HCT116 (cell line): ENCODE measurements around the gene RAC2. TPM values are rescaled to one million over a fixed set of nuclear protein-coding genes. Genes with fewer than 3 reads are reported as not detected.

ENCODE experiments used
- ATAC-seq: fragments of 200-7000 bp; cut with Tn5 transposase; 2 replicates; pipeline ENCODE4 v1.9.1; 2020; ENCODE audit warnings: mild to moderate bottlenecking, moderate library complexity
- BruUV-seq: library from RNA; stranded (reverse); fragments of 400-500 nt; replicated peaks from 2 replicates; lab custom pipeline; 2021; lab: Mats Ljungman, UMichigan
- CTCF ChIA-PET: fragments of 300-600 bp; sonication (Branson Sonifier 250); formaldehyde crosslinking; loops from one replicate; lab custom pipeline; 2021; ENCODE audit warnings: antibody characterized with exemption; lab: Charles Lee
- POLR2A ChIA-PET: fragments of 300-600, 350-600 bp; sonication (Branson Sonifier 250); formaldehyde crosslinking; loops from one replicate; lab custom pipeline; 2021; ENCODE audit warnings: antibody characterized with exemption; lab: Charles Lee
- RAD21 ChIA-PET, 2 experiments: fragments of 300-600 bp; sonication (Branson Sonifier 250); formaldehyde crosslinking; loops; one replicate each; lab custom pipeline; 2023; ENCODE audit warnings: low total read pairs in 2 of 2; ENCODE audit not compliant: uncharacterized antibody in 2 of 2, unreplicated experiment in 2 of 2, low non-redundant PET in 1 of 2; lab: Charles Lee
- DNase-seq: peaks from one replicate; pipeline ENCODE4 v3.0.0-alpha.2; 2010; ENCODE audit warnings: low read depth, low spot score
- H2AFZ ChIP-seq: fragments of 200-600 bp; shearing (Covaris generic), sonication (generic); 2 replicates; pipeline ENCODE4 v1.6.1; 2017; ENCODE audit warnings: low read depth, mixed run types, mixed read lengths, antibody characterized with exemption, low read length; ENCODE audit not compliant: poor library complexity, severe bottlenecking
- H3K27ac ChIP-seq: 2 replicates; pipeline ENCODE4 v1.5.1; 2012; ENCODE audit warnings: low read depth, low read length
- H3K27me3 ChIP-seq: fragments of 200-600 bp; sonication (generic); 2 replicates; pipeline ENCODE4 v1.6.1; 2016; ENCODE audit warnings: mixed run types, low read length, mixed read lengths; ENCODE audit not compliant: insufficient read depth
- H3K36me3 ChIP-seq, 2 experiments: fragments of 200-500 bp in 1 of 2; fragments of 200-600 bp in 1 of 2; sonication (Bioruptor generic) in 1 of 2; sonication (generic) in 1 of 2; 2 replicates each; pipeline versions ENCODE4 v1.5.1 to v1.6.1; 2014 to 2016; ENCODE audit warnings: low read length in 2 of 2, inconsistent platforms in 1 of 2, mixed read lengths in 1 of 2, mixed run types in 1 of 2; ENCODE audit not compliant: insufficient read depth in 2 of 2, control insufficient read depth in 1 of 2
- H3K4me1 ChIP-seq, 2 experiments: fragments of 200-600 bp in 1 of 2; sonication (generic) in 1 of 2; 2 replicates each; pipeline versions ENCODE4 v1.5.1 to v1.6.1; 2012 to 2017; ENCODE audit warnings: low read length in 2 of 2, inconsistent platforms in 1 of 2, mild to moderate bottlenecking in 1 of 2, mixed read lengths in 1 of 2, mixed run types in 1 of 2, moderate library complexity in 1 of 2; ENCODE audit not compliant: insufficient read depth in 2 of 2, control insufficient read depth in 1 of 2
- H3K4me2 ChIP-seq: fragments of 200-600 bp; sonication (generic); 2 replicates; pipeline ENCODE4 v1.6.1; 2017; ENCODE audit warnings: mixed run types, low read length, mixed read lengths
- H3K4me3 ChIP-seq, 2 experiments: fragments of 200-600 bp in 1 of 2; sonication (generic) in 1 of 2; replicated peaks in 1 of 2; 2 replicates each; pipeline ENCODE4 v1.5.1; 2011 to 2016; ENCODE audit warnings: low read length in 2 of 2, control low read depth in 1 of 2, low read depth in 1 of 2, mild to moderate bottlenecking in 1 of 2, mixed read lengths in 1 of 2, mixed run types in 1 of 2
- H3K79me2 ChIP-seq: fragments of 200-600 bp; sonication (generic); 2 replicates; pipeline ENCODE4 v1.6.1; 2017; ENCODE audit warnings: mild to moderate bottlenecking, mixed run types, low read length, moderate library complexity, mixed read lengths; ENCODE audit not compliant: insufficient read depth
- H3K9ac ChIP-seq: fragments of 200-600 bp; sonication (generic); 2 replicates; pipeline ENCODE4 v1.6.1; 2016; ENCODE audit warnings: low read length, mixed read lengths
- H3K9me2 ChIP-seq: fragments of 200-600 bp; sonication (generic), shearing (Covaris generic); 2 replicates; pipeline ENCODE4 v1.6.1; 2017; ENCODE audit warnings: mixed run types, mild to moderate bottlenecking, moderate library complexity; ENCODE audit not compliant: insufficient read depth
- H3K9me3 ChIP-seq, 2 experiments: fragments of 200-500 bp in 1 of 2; fragments of 200-600 bp in 1 of 2; sonication (Bioruptor generic) in 1 of 2; sonication (generic) in 1 of 2; 2 replicates each; pipeline ENCODE4 v1.6.1; 2014 to 2017; ENCODE audit warnings: low read length in 2 of 2, mixed read lengths in 2 of 2, inconsistent platforms in 1 of 2, low read depth in 1 of 2, mild to moderate bottlenecking in 1 of 2, mixed run types in 1 of 2, moderate library complexity in 1 of 2; ENCODE audit not compliant: control insufficient read depth in 1 of 2, insufficient read depth in 1 of 2
- H4K20me1 ChIP-seq: fragments of 200-600 bp; sonication (generic), shearing (Covaris generic); 2 replicates; pipeline ENCODE4 v1.6.1; 2017; ENCODE audit warnings: mixed run types, mild to moderate bottlenecking, moderate library complexity; ENCODE audit not compliant: insufficient read depth
- ATF3 ChIP-seq: IDR thresholded peaks from 2 replicates; pipeline ENCODE4 v1.6.1; 2012
- CEBPB ChIP-seq: IDR thresholded peaks from 2 replicates; pipeline ENCODE4 v1.6.1; 2012; ENCODE audit warnings: low read depth
- CTCF ChIP-seq, 3 experiments: fragments of 200-600 bp in 1 of 3; sonication (generic) in 1 of 3; IDR thresholded peaks in 2 of 3; conservative IDR thresholded peaks in 1 of 3; 2 replicates each; pipeline ENCODE4 v1.5.1; 2012 to 2017; ENCODE audit warnings: low read depth in 2 of 3, low read length in 2 of 3, antibody characterized with exemption in 1 of 3, borderline replicate concordance in 1 of 3, control low read depth in 1 of 3, mild to moderate bottlenecking in 1 of 3, mixed read lengths in 1 of 3, mixed run types in 1 of 3, moderate library complexity in 1 of 3; ENCODE audit not compliant: insufficient read depth in 1 of 3
- EGR1 ChIP-seq: IDR thresholded peaks from 2 replicates; pipeline ENCODE4 v1.6.1; 2012; ENCODE audit warnings: low read depth
- ELF1 ChIP-seq: IDR thresholded peaks from 2 replicates; pipeline ENCODE4 v1.6.1; 2012; ENCODE audit warnings: low read depth, borderline replicate concordance
- EZH2 ChIP-seq: fragments of 200-600 bp; sonication (generic); IDR thresholded peaks from 2 replicates; pipeline ENCODE4 v1.6.1; 2017; ENCODE audit warnings: antibody characterized with exemption, mixed run types
- EZH2phosphoT487 ChIP-seq: fragments of 200-600 bp; IDR thresholded peaks from 2 replicates; pipeline ENCODE4 v1.6.1; 2018; ENCODE audit warnings: antibody characterized with exemption, borderline replicate concordance
- MAX ChIP-seq: IDR thresholded peaks from 2 replicates; pipeline ENCODE4 v1.6.1; 2012
- RAD21 ChIP-seq: IDR thresholded peaks from 2 replicates; pipeline ENCODE4 v1.6.1; 2012; ENCODE audit warnings: low read depth, mild to moderate bottlenecking
- SP1 ChIP-seq: IDR thresholded peaks from 2 replicates; pipeline ENCODE4 v1.6.1; 2012; ENCODE audit warnings: low read depth
- YY1 ChIP-seq: IDR thresholded peaks from 2 replicates; pipeline ENCODE4 v1.6.1; 2011; ENCODE audit warnings: low read length, low read depth, moderate library complexity, mild to moderate bottlenecking; ENCODE audit not compliant: insufficient replicate concordance; ENCODE audit errors: extremely low read depth
- ZBTB33 ChIP-seq: IDR thresholded peaks from 2 replicates; pipeline ENCODE4 v1.6.1; 2011; ENCODE audit warnings: mild to moderate bottlenecking, low read length, moderate library complexity; ENCODE audit not compliant: insufficient replicate concordance; ENCODE audit errors: extremely low read depth
- ZFX ChIP-seq: fragments of 450-650 bp; IDR thresholded peaks from 2 replicates; pipeline ENCODE4 v1.6.1; 2017
- ZNF274 ChIP-seq: fragments of 200-500 bp; sonication (Bioruptor generic); IDR thresholded peaks from 2 replicates; pipeline ENCODE4 v1.6.1; 2014; ENCODE audit warnings: mild to moderate bottlenecking, low read depth, low read length, inconsistent platforms
- intact Hi-C: fragments of 100-400 bp; cut with micrococcal nuclease; formaldehyde crosslinking; loops from 2 replicates; pipeline ENCODE4 v1.10.0; 2022
- total RNA-seq: library from RNA; stranded (reverse); gene quantifications from one replicate; pipeline ENCODE4 v1.2.1, GENCODE V29; 2021; ENCODE audit not compliant: unreplicated experiment

The RAC2 gene
- total RNA-seq, 1 experiment from 2014 or later: 62.0 TPM

GRCh38 chr22:37289156-37289735 lies 45.2 kb upstream of the RAC2 start:
- Histone ChIP-seq H3K9me2 (no peaks in the 10 kb centered on the region), H3K27ac (no peak overlapping the region), H4K20me1 (no peaks in the 10 kb centered on the region), H3K9me3 (peaks cover 0 to 9% of the 10 kb centered on the region in 2 experiments; a peak in 1 of 4 replicates), H3K36me3 (no peaks in the 10 kb centered on the region), H3K79me2 (no peaks in the 10 kb centered on the region)
- no peak for ATAC-seq
- ChIA-PET CTCF (no interaction called here), RAD21 (no interaction called here)
- no TSS peak for BruUV-seq
- TF ChIP-seq MAX: no peak
- no peak for TF ChIP-seq ZFX
- no peak for TF ChIP-seq EZH2
- no peak for TF ChIP-seq EGR1
- TF ChIP-seq CTCF (IDR thresholded peaks at IDR 0.05 in 2 of 3, conservative IDR thresholded peaks at IDR 0.05 in 1 of 3; ENCODE audit: borderline replicate concordance in 1 of 3, insufficient read depth in 1 of 3, low read depth in 2 of 3, low read length in 2 of 3): no peak
- TF ChIP-seq CEBPB: no peak
- TF ChIP-seq EZH2phosphoT487: no peak
- no peak for TF ChIP-seq ZNF274
- TF ChIP-seq ZBTB33: no peak
- TF ChIP-seq ATF3: no peak
- TF ChIP-seq YY1: no peak
- no peak for TF ChIP-seq ELF1
- TF ChIP-seq SP1: no peak
- no peak for TF ChIP-seq RAD21
- TF ChIP-seq, all 23 proteins: peak for 0
- no peak overlapping the region for H3K4me2 ChIP-seq
- H3K27me3 ChIP-seq: no peaks in the 10 kb centered on the region
- no peak overlapping the region for H3K4me3 ChIP-seq
- H3K4me1 ChIP-seq: peaks cover 5 to 15% of the 10 kb centered on the region in 2 experiments; a peak in 1 of 4 replicates
- intact Hi-C loops: no loop called here
- POLR2A ChIA-PET: no interaction called here
- no peak overlapping the region for H2AFZ ChIP-seq
- H3K9ac ChIP-seq: no peak overlapping the region
- DNase-seq: no peak
